GM08714 (cell line): ENCODE data around the gene MGAT3.

ENCODE experiments used
- H3K4me3 ChIP-seq: fragments of 200-500 bp; sonication (Bioruptor generic); 2 replicates; pipeline ENCODE4 v1.5.1; 2014; ENCODE audit warnings: mild to moderate bottlenecking, low read length, inconsistent platforms
- ZNF274 ChIP-seq: IDR thresholded peaks from 2 replicates; pipeline ENCODE4 v1.6.1; 2012; ENCODE audit warnings: mild to moderate bottlenecking, low read depth, low read length

The MGAT3 gene

DNA sequence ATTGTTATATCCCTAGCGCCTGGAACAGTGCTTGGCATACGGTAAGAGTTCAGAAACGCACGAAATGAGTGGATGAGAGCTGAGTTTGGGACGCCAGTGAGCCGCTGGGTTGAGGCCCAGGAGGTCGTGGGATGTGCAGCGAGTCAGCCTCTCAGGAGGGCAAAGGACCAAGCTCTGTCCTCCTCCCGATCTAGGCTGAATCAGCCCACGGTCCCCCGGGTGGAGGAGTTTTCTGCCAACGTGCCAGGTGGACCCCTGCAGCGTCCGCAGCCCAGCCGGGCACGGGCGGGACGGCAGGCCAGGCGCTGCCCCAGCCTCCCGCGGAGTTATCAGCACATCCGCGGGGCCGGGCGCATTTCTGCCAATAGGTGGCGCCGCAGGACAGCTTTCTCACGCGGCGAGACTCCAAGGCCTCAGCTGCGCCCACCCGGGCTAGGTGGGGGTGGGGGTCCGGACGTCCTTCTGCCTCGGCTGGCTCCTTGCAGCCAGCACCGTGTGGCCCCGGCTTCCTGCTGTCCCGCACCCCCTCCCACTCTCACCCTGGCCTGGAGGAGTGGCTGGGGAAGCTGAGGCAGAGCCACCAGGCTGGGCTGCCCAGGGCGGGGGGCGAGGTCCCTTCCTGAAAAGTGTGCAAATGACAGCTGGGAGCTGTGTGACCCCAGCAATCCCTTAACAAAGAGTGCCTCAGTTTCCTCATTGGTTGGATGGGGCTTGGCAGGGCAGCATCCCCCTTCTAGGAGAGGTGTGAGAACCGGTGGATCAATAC, 78.0 kb downstream of the MGAT3 start:
- H3K4me3 ChIP-seq = no peak overlapping the region
- TF ChIP-seq ZNF274 = no peak

DNA sequence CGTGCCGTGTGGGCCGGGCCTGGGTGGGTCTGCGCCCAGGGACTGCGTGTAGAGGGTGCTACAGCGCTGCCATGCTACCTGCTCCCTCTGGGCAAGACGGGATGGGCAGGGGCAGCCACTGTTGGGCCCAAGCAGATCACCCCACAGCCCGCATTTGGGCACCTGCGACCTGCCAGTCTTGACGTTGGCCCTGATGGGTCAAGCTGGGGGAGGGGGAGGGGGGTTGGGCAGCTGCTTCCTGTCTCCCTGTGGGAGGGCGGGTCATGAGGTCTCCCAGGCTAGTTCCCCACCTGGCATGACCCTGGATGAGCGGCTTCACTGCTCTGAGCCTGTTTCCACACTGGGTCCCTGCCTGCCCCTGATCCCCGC, 78.5 kb downstream of the MGAT3 start:
- TF ChIP-seq ZNF274 = no peak
- no peak overlapping the region for H3K4me3 ChIP-seq

DNA sequence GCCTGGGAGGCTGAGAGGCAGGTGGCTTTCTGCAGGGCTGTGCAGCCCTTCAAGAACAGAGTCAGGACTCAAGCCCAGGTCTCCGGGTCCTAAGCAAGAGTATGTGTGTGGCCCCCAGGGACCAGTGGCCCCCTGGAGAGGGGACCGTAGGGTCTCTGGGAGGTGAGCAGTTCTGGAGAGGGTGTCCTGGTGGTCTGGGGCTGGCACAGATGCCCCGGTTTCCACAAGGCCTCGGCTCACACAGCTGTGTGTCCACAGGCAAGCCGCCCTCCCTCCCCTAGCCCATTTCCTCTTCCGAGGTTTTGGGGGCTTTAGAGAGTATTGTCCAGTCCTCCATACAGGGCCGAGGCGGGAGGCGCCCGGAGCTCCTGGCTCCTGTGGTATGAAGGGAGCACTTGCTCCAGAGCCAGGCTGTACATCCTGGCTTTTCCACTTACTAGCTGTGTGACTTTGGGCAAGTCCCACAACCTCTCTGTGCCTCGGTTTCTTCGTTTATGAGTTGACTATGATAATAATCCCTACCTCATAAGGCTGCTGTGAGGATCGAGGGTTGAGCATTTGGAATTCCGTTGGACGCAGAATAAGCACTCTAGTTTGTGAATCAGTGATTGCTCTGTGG, 79.1 kb downstream of the MGAT3 start:
- H3K4me3 ChIP-seq = no peak overlapping the region
- TF ChIP-seq ZNF274 = no peak

DNA sequence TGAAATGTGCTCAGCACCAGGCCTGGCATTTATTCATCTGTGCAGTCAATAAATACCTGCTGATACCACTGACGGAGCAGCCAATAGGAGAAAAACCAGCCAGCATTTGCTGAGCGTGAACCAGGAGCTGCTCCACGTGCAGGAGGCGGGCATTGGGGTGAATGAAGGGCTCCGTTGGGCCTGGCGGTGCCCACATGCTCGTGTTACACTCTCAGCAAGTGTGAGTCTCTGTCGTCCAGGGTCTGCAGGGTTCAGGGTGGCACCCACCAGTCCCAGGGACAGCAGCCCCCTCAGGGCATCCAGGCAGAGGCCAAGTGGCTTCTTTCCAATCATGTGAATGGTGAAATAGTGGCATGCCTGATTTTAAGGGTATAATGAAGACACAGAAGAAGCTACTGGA, 79.9 kb downstream of the MGAT3 start:
- no peak for TF ChIP-seq ZNF274
- H3K4me3 ChIP-seq = no peak overlapping the region

DNA sequence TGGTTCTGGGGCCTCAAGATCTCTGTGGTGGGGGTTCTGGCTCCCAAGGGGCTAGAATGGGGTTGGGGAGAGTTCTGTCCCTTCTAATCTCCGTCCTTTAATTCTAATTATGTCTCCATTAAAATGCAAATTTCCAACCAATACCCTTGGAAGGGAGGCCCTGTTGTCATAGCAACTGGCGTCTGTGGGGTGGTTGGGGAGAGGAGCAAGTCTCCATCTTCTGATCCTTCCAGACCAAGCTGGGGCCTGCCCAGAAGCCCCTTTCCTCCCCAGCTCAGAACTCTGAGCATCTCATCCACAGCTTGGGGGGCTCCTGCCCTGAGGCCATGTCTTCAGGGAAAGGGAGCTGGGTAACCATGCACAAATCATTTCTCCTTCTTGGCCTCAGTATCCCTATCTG, 81.2 kb downstream of the MGAT3 start:
- no peak for TF ChIP-seq ZNF274
- H3K4me3 ChIP-seq = no peak overlapping the region
